Kidney glomerular epithelial cell (primary cell): ENCODE measurements around the gene PI16.

Experiments used
- DNase-seq: peaks from one replicate; lab custom pipeline; 2025; lab: John Stamatoyannopoulos, UW

The PI16 gene

DNA sequence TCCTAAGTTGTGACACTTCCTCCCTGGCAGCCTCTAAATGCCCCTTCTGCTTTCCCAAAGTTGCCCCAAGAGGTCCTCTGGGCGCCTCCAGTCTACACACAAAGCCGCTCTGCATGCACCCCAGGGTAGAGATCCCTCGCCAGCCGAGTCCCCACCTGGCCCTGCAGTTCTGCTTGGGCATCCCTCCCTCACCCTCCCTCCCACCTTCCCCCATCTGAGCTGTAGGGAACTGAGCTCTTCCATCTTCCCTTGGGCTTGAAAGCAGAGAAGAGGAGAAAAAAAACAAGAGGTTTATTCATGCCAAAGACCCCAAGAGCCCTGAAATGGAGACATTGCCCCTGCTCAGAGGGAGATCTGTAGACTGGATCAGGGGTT, 45.2 kb downstream of the PI16 start:
- no peak for DNase-seq

DNA sequence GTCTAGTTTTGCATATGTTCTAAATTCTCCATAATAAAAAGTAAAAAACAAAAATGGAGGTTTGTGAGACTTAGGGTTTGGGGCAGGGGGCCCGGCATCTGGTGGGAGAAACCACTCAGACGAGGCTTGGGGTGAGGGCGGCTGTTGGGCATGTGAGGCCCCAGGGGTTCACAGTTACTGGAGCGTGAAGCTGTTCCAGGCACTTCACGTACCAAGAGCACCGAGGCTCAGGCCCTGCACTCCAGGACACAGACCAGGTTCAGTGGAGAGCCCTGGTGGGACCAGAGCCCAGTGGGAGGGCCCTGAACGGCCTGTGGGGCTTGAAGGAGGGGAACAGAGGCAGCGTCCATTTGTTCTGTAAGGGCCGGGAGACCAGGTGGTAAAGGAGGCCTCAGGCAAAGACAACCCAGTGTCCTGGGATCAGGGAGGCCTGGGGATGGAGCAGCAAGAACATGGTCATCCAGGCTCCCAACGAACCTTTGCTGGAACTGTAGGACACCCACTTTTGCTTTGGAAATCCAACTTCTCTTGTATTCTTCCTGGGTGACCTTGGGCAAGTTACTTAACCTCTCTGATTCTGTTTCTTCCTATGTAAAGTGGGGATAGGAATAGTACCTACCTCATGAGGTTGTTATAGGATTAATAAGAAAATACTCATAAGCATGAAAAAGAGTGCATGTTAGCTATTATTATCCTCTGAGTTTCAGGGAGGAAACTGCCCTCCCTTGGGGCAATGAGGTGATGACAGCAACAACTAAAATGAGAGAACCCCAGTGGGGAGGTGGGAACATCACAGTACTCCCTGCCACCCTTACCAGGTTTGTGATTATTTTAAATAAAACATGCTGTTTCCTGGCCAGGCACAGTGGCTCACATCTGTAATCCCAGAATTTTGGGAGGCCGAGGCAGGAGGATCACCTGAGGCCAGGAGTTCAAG, 49.8 kb downstream of the PI16 start:
- no peak for DNase-seq

DNA sequence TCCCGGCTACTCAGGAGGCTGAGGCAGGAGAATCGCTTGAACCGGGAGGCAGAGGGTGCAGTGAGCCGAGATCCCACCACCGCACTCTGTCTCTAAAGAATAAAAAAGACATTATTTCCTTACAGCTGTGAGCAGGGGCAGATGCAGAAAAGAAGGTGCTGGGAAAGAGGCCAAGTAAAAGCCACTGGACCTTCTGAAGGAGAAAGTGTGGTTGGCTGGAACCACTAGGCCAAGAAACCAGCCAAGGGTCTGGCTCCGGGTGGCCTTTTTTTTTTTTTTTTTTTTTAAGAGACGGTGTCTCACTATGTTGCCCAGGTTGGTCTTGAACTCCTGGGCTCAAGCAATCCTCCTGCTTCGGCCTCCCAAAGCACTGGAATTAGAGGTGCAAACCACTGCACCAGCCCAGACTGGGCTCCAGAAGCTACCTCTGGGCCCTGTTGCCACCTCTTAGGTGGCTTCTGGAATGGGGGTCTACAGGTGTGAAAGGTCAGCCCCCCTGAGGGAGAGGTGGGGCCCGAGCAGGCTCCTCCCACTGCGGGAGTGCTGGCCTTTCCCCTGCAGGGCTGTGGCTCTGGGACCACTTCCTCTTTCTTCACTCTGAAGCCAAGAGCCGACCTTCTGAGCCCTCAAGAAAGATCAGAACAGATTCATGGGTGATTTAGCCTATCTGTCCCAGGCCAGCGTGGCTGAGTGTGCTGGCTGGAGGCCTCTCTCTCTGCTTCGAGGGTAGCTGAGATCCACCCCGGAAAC, 50.7 kb downstream of the PI16 start, which contains the start of gene FGD2:
Gene FGD2, plus strand, starts transcription at position 595 of the 750 bp plus-strand sequence. CDS start 163 bp downstream, outside the sequence.
- no peak for DNase-seq

DNA sequence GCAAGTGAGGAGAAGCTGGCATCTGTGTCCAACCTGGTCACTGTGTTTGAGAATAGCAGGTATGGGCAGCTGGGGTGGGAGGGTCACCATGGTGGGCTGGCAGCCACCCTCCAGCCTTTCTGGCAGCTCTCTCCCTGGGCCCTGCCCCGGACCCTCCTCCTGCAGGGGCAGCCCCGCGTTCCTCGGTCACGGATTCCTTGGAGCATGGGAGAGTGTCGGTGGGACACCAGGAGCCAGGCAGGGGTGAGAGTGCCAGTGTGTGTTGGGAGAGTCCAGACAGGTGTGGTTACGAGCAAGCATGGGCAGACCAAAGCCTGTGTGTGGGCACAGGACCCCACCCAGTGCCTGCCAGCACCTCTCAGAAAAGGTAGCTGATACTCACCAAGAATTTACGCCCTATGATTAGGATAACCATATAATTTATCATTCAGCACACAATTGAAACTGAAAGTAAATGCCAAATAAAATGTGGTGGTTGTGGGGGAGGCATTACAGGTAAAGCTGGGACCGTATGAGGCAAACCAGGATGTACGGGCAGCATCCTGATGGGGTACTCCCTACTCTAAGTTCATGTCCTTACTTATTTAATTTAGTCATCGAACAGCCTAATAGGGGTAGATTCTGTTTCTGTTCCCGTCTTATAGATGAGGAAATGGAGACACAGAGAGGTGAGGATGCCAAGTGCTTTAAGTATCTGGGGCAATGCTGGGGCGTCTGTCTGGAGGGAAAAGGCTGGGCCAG, 51.5 kb downstream of the PI16 start:
- no peak for DNase-seq

DNA sequence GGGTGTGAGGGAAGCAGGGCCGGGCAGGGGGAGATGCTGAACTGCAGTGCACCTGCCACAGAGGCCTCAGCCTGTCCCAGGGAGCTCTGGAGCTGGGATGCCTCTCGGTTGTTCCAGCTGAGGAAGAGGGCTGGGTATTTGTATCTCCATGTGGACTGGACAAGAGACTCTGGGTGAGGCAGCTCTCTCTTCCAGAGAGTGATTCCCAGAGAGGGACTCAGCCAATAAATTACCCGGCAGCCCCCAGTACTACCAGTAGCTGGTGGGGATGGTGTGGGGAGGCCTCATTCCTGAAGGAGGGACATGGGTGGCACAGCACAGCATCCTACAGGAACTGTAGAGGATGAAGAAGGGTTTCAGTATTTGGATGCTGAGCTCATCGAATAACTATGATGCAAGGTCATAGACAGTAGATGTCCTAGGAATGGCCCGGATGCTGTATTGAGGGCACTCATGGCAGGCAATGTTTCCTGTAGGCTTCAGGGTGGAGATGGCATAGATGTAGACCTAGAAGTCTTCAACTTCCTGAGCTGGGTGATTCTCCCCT, 52.3 kb downstream of the PI16 start:
- no peak for DNase-seq

DNA sequence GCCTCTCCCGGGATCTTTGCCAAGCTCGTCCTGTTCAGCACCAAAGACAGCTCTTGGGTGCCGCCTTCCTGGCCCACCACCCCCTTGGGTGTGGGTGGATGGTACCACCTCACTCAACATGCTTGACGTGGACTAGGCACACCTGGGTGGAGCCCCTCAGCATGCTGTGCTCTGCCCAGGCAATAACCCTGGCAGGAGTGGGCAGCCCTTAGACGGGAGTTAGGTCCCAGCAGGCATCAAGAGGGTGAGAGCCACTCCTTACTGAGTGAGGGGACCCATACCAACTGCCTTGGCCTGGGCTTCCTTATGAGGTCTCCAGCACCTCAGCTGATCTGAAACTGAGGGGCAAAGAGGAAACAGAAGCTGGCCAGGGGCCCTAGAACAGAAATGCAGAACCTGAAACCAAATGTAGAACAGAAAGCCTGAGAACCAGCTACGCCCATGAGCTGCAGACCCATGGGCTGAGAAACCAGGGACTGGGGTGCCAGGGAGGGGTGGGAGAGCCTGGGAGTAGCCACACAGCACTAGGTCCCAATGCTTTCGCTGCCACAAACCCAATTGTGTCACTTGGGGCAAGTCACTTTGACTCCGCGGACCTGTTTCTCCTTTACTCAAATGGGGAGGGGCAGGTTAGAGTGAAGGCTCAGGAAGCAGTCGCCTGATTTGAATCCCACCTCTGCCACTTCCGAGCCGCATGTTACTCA, 53.0 kb downstream of the PI16 start:
- DNase-seq: peak; percentile 10

DNA sequence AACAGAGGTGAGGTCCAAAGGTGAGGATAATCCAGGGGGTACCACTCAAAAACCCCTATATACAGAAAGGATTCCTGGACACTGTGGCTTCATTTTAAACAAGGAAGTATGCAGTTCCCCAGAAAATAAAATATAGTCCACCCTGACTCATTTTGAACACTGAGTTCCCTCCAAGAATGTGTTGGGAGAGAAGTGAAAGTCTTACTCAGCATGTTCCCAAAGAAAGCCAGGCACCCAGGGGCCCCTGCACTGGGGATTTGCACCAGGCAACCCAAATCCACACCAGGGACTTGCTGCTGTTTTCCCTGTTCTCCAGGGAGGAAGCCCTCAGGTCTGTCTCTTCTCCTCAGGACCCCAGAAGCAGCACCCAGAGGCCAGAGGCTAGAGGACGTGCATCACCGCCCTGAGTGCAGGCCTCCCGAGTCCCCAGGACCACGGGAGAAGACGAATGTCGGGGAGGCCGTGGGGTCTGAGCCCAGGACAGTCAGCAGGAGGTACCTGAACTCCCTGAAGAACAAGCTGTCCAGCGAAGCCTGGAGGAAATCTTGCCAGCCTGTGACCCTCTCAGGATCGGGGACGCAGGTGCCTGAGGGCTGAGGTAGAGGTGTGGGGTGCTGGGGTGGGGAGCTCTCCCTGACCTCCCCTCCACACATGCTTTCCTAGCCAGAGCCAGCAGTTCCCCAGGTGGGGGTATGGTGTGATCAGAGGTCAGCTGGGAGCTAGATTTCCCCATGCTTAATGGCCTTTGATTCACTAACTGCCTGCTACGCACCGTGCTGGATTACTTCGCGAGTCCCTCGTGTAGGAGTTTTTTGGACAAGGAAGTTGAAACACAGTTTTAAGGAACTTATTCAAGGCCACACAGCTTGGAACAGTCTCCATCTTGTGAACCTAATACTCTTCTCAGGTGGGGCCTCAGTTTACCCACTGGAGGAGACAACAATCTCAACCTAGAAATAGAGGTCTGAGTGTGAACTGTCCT, 54.2 kb downstream of the PI16 start:
- no peak for DNase-seq

DNA sequence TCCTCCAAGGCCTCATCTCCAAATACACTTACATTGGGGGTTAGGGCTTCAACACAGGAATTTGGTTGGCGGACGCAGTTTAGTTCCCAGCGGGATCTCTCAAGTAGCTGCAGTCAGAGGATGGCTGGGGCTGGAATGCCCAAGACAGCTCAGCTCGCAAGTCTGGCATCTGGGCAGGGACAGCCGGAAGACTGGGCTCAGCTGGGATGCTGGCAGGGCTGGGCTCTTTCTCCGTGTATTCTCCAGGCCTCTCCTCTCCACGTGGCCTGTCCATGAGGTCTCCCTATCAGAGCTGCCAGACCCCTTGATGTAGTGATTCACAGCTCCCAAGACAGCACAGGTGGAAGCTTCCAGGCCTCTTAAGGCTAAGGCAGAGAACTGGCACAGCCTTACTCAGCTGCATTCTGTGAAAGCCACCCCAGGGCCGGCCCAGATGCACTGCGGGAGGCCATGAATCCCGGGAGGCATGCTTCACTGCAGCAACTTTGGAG, 55.9 kb downstream of the PI16 start:
- no peak for DNase-seq

DNA sequence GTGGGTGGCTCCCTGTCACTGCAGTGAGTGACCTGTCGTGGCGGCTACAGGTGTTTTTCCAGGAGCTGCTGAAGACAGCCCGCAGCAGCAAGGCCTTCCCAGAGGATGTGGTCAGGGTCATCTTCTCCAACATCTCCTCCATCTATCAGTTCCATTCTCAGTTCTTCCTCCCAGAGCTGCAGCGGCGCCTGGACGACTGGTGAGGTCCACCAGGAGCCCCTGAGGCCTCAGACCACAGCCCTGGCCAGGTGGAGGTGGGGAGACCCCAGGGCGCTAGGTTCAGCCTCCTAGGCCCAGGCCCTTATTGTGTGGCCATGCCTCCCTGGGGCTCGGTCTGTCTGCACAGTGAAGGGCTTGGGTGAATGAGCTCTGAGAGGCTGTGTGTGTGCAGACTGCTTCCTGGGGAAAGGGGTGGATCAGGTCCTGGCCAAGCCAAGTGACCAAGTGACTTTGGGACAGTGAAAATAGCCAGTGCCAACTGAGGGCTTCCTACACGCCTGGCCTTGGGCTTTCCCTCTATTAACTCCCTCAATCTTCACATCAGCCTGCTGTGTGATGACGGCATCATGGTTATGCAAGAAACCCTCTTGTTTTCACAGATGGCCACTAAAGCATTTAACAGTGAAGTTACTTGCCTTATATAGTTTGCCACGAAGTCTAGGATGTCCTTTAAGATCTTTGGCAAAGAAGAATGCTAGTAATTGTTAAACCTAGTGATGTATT, 57.3 kb downstream of the PI16 start:
- DNase-seq: no peak

DNA sequence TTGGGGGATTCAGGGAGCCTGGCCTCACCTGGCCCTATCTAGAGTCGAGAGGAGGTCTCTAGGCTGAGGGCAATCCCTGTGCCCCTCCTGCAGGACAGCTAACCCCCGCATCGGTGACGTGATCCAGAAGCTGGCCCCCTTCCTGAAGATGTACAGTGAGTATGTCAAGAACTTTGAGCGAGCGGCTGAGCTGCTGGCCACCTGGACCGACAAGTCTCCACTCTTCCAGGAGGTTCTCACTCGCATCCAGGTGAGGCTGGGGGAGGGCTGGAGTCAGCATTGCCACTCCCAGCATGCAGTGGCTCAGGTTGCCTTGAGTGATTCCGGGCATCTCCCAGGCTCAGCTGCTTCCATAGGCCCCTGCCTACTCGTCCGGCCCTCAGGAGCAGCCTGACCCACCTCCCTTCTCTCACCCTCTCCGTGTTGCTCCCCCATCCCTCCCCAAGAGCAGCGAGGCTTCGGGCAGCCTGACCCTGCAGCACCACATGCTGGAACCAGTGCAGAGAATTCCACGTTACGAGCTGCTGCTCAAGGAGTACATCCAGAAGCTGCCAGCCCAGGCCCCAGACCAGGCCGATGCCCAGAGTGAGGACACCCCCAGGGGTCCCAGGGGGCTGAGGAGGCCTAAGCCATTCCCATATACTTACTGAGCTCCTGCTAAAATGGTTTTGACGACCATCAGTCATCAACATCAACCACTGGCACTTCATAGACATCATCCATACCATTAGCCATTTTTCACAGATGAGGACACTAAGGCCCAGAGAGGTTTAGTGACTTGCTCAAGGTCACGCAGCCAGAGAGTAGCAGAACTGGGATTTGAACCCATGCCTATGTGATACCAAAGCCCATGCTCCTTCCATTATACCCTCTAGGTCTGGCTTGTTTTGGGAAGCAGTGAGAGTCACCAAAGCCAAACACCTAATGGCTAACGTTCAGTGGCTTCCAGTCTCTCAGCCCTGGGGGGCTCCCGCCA, 59.3 kb downstream of the PI16 start:
- no peak for DNase-seq
